Osteoblast (primary cell): Measurements from ENCODE around the gene SPTAN1. TPM values are rescaled to one million over a fixed set of nuclear protein-coding genes. Genes with fewer than 3 reads are reported as not detected.

Experiments
- DNase-seq: peaks from one replicate; pipeline ENCODE4 v3.0.0; 2011; ENCODE audit warnings: low spot score, mixed read lengths; ENCODE audit not compliant: insufficient read length; ENCODE audit errors: missing footprints
- H2AFZ ChIP-seq: 2 replicates; pipeline ENCODE4 v1.6.0; 2011; ENCODE audit warnings: mild to moderate bottlenecking, low read length
- H3K27ac ChIP-seq: 2 replicates; pipeline ENCODE4 v1.5.1; 2011; ENCODE audit warnings: mild to moderate bottlenecking, low read depth, low read length, moderate library complexity
- H3K27me3 ChIP-seq: 2 replicates; pipeline ENCODE4 v1.6.0; 2012; ENCODE audit warnings: mild to moderate bottlenecking, control low read depth, inconsistent platforms, low read length, moderate library complexity; ENCODE audit not compliant: insufficient read depth
- H3K36me3 ChIP-seq: 2 replicates; pipeline ENCODE4 v1.5.1; 2011; ENCODE audit warnings: mild to moderate bottlenecking, low read length, control low read depth, moderate library complexity; ENCODE audit not compliant: insufficient read depth
- H3K4me1 ChIP-seq: 2 replicates; pipeline ENCODE4 v1.5.1; 2011; ENCODE audit warnings: mild to moderate bottlenecking, low read length, control low read depth, moderate library complexity; ENCODE audit not compliant: insufficient read depth
- H3K4me2 ChIP-seq: 2 replicates; pipeline ENCODE4 v1.6.0; 2011; ENCODE audit warnings: mild to moderate bottlenecking, low read length; ENCODE audit not compliant: insufficient read depth
- H3K4me3 ChIP-seq: fragments of 200-600 bp; sonication (generic); 3 replicates; pipeline ENCODE4 v1.5.1; 2012; ENCODE audit warnings: mild to moderate bottlenecking, low read length, inconsistent platforms; ENCODE audit not compliant: insufficient read depth
- H3K79me2 ChIP-seq: 2 replicates; pipeline ENCODE4 v1.6.0; 2012; ENCODE audit warnings: mild to moderate bottlenecking, low read length, control low read depth, inconsistent platforms; ENCODE audit not compliant: insufficient read depth
- H3K9me3 ChIP-seq: 2 replicates; pipeline ENCODE4 v1.5.1; 2011; ENCODE audit warnings: low read depth, low read length, control low read depth
- H4K20me1 ChIP-seq: 2 replicates; pipeline ENCODE4 v1.6.0; 2012; ENCODE audit warnings: mild to moderate bottlenecking, low read length, control low read depth; ENCODE audit not compliant: insufficient read depth
- total RNA-seq: library from RNA; depleted of rRNA; stranded (reverse); fragments of >200 nt; gene quantifications from 2 replicates; pipeline ENCODE4 v1.2.3, GENCODE V29; 2012
- TF ChIP-seq, protein P1 (sequence below): IDR thresholded peaks from 2 replicates; pipeline ENCODE4 v1.5.1; 2011; ENCODE audit warnings: mild to moderate bottlenecking, low read depth, low read length, moderate library complexity; ENCODE audit errors: extremely low read depth

SPTAN1 gene
- total RNA-seq, 1 donor = 354 TPM

DNA sequence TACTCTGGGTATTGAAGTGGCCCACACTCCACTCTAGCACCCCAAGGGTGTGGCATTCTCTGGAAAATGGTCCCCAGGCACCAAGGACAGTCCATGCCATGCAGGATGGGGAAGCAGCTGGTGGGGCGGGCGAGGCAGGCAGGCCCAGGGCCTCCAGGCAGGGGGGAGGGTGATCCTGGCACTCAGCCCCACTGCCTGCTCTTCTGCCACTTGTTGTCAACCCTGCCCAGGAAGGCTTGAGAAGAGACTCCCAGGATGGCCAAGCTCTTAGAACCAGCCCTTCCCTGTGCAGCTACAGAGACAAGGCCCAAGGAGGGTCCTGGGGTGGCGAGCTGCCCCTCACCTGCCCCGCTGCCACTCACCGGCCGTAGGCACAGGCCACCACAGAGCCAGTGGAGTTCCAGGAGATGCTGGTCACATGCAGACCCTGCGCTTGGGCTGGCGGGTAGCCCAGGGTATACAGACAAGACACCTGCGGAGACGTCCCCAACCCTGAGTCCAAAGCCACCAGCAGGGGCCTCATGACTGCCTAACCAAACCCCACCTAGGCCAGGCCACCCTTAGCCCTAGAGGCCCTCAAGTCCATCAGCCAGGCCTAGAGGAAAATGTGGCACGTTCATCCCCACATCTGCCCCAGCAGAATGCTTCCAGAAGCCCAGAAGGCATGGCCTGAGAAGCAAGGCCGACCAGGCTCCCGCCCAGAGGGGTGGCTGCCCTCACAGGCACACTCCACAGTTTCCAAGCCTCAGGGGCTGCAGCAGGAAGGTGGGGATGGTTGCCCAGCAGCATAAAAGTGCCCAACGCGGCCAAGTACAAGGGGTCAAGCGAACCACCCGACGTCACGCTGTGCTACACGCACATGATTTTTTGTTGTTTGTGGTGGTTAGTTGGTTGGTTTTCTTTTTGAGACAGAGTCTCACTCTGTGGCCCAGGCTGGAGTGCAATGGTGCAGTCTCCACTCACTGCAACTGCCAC is 84.5 kb downstream of the SPTAN1 start:
- no peaks in the 10 kb centered on the region for H4K20me1 ChIP-seq
- TF ChIP-seq, protein P1, sequence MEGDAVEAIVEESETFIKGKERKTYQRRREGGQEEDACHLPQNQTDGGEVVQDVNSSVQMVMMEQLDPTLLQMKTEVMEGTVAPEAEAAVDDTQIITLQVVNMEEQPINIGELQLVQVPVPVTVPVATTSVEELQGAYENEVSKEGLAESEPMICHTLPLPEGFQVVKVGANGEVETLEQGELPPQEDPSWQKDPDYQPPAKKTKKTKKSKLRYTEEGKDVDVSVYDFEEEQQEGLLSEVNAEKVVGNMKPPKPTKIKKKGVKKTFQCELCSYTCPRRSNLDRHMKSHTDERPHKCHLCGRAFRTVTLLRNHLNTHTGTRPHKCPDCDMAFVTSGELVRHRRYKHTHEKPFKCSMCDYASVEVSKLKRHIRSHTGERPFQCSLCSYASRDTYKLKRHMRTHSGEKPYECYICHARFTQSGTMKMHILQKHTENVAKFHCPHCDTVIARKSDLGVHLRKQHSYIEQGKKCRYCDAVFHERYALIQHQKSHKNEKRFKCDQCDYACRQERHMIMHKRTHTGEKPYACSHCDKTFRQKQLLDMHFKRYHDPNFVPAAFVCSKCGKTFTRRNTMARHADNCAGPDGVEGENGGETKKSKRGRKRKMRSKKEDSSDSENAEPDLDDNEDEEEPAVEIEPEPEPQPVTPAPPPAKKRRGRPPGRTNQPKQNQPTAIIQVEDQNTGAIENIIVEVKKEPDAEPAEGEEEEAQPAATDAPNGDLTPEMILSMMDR = no peak
- peak; percentile 52 for DNase-seq
- H2AFZ ChIP-seq = no peak overlapping the region
- peaks cover 18% of the 10 kb centered on the region for H3K4me1 ChIP-seq
- no peaks in the 10 kb centered on the region for H3K79me2 ChIP-seq
- H3K27ac ChIP-seq = peak overlapping the region; percentile 8
- no peak overlapping the region for H3K4me3 ChIP-seq
- H3K9me3 ChIP-seq = no peaks in the 10 kb centered on the region
- peaks cover 36% of the 10 kb centered on the region for H3K36me3 ChIP-seq
- H3K4me2 ChIP-seq = no peak overlapping the region
- H3K27me3 ChIP-seq = no peaks in the 10 kb centered on the region

DNA sequence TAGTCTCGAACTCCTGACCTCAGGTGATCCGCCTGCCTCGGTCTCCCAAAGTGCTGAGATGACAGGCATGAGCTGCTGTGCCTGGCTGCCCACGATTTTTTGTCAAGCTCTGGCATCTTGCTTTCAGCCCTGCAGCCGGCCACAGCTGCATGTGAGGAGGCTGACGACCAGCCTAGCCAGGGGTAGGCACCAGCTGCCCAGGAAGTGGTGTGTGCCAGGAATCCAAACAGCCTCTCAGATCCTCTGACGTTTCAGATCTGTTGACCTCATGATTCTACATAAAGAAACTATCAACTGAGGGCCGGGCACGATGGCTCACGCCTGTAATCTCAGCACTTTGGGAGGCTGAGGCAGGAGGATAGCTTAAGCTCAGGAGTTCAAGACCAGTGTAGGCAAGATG is 85.3 kb downstream of the SPTAN1 start:
- Histone ChIP-seq H4K20me1 (no peaks in the 10 kb centered on the region), H3K27ac (no peak overlapping the region), H3K4me1 (peaks cover 18% of the 10 kb centered on the region), H3K79me2 (no peaks in the 10 kb centered on the region), H3K36me3 (peaks cover 28% of the 10 kb centered on the region), H2AFZ (no peak overlapping the region), H3K9me3 (no peaks in the 10 kb centered on the region), H3K4me3 (no peak overlapping the region), H3K4me2 (no peak overlapping the region), H3K27me3 (no peaks in the 10 kb centered on the region)
- TF ChIP-seq, protein P1 = no peak
- DNase-seq = peak; percentile 80

DNA sequence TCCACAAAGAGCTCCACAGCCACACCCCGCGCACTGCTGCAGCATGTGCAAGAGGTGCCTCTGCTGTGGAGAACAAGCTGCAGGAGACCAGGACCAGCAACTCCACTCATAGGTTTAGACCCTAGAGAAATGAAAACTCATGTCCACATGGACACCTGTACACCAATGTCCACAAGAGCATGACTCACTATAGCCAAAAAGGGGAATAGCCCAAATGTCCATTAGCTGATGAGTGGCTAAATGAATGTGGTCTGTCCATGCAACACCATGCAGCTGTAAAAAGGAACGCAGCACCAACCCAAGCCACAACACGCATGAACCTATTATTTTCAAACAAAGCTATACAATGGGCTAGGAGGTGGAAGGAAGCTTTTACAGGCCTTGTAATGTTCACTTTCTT is 86.2 kb downstream of the SPTAN1 start:
- no peak overlapping the region for H3K27ac ChIP-seq
- no peak for DNase-seq

DNA sequence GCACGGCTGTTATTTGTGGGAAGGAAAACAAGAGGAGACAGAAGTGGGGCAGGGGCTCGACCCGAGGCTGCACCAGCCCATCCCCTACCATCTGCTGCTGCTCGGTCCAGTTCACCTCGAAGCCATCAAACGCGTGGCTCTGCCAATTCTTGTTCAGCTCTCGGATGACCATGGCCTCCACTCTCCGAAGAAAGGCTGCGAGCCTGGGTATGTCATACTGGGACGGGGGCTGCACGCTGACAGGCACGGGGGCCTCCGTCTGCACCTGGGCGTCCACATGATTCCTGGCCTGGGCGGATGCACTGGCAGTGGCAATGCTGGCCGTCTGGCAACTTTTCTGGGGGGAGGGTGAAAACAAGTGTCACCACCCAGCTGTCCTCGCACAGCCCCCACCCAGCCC is 88.2 kb downstream of the SPTAN1 start:
- Histone ChIP-seq H3K27ac (no peak overlapping the region), H4K20me1 (peaks cover 4% of the 10 kb centered on the region), H3K79me2 (peaks cover 10% of the 10 kb centered on the region), H3K4me2 (no peak overlapping the region), H3K27me3 (no peaks in the 10 kb centered on the region), H3K4me3 (no peak overlapping the region), H3K36me3 (peaks cover 3% of the 10 kb centered on the region), H3K9me3 (no peaks in the 10 kb centered on the region), H3K4me1 (peaks cover 11% of the 10 kb centered on the region), H2AFZ (no peak overlapping the region)
- TF ChIP-seq, protein P1 = no peak
- DNase-seq = no peak

More for the DNA sequence above, 86.2 kb downstream of the SPTAN1 start:
- no peak overlapping the region for H3K4me3 ChIP-seq
- H3K79me2 ChIP-seq = peaks cover 2% of the 10 kb centered on the region
- no peaks in the 10 kb centered on the region for H4K20me1 ChIP-seq
- TF ChIP-seq, protein P1 = no peak
- no peak overlapping the region for H2AFZ ChIP-seq
- peaks cover 19% of the 10 kb centered on the region for H3K36me3 ChIP-seq
- no peaks in the 10 kb centered on the region for H3K27me3 ChIP-seq
- H3K4me1 ChIP-seq = peaks cover 18% of the 10 kb centered on the region
- no peaks in the 10 kb centered on the region for H3K9me3 ChIP-seq
- no peak overlapping the region for H3K4me2 ChIP-seq
